ENCODE measurements around the gene MCM8.
"Not testable (repeated sequence)": the region's sequence is repeated elsewhere in the genome, so short reads cannot be mapped to it uniquely, and the experiment has no call there.

Gene MCM8

DNA sequence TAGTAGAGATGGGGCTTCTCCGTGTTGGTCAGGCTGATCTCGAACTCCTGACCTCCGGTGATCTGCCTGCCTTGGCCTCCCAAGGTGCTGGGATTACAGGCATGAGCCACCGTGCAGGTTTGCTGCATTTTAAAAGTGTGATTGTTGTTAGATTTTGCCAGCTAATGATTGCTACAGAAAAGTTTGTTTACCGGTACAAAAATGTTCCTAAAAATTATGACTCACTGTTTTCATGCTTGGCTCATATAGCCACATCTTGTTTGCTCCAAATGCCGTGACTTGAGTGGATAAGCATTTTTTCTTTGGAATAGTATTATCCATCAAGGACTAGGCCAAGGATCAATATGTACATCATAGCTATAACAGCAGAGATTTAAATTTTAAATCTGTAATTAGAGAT is 79.1 kb downstream of the MCM8 start:
- H3K79me2 ChIP-seq (ENCODE audit: insufficient read depth, low read length), result peaks cover 34% of the 10 kb centered on the region
- H3K4me3 ChIP-seq (ENCODE audit: low read depth in 1 of 2, low read length in 2 of 2), result no peak overlapping the region
- H4K20me1 ChIP-seq (ENCODE audit: insufficient read depth, low read length), result peaks cover 9% of the 10 kb centered on the region; the same call in 1 of the 2 replicates
- H3K36me3 ChIP-seq (ENCODE audit: insufficient read depth, low read length), result peaks cover 72% of the 10 kb centered on the region
- no peaks in the 10 kb centered on the region for H3K4me1 ChIP-seq (ENCODE audit: insufficient read depth, low read length)
- H3K27me3 ChIP-seq (ENCODE audit: insufficient read depth, low read length, poor library complexity), result no peaks in the 10 kb centered on the region
- H2AFZ ChIP-seq (ENCODE audit: low read depth, low read length), result no peak overlapping the region
- ATAC-seq (ENCODE audit: insufficient read depth, low read depth), result no peak
- H3K4me2 ChIP-seq (ENCODE audit: insufficient read depth, low read length), result no peak overlapping the region
- no peak overlapping the region for H3K27ac ChIP-seq (ENCODE audit: low read length)
- no peak for DNase-seq
- H3K9me3 ChIP-seq (ENCODE audit: insufficient read depth, low read length, severe bottlenecking), result peaks cover 8% of the 10 kb centered on the region
- H3K9ac ChIP-seq (ENCODE audit: low read depth, low read length), result no peak overlapping the region
- TF ChIP-seq, protein P1, sequence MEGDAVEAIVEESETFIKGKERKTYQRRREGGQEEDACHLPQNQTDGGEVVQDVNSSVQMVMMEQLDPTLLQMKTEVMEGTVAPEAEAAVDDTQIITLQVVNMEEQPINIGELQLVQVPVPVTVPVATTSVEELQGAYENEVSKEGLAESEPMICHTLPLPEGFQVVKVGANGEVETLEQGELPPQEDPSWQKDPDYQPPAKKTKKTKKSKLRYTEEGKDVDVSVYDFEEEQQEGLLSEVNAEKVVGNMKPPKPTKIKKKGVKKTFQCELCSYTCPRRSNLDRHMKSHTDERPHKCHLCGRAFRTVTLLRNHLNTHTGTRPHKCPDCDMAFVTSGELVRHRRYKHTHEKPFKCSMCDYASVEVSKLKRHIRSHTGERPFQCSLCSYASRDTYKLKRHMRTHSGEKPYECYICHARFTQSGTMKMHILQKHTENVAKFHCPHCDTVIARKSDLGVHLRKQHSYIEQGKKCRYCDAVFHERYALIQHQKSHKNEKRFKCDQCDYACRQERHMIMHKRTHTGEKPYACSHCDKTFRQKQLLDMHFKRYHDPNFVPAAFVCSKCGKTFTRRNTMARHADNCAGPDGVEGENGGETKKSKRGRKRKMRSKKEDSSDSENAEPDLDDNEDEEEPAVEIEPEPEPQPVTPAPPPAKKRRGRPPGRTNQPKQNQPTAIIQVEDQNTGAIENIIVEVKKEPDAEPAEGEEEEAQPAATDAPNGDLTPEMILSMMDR (IDR thresholded peaks at IDR 0.05; ENCODE audit: borderline replicate concordance, extremely low read depth, low read length, poor library complexity, severe bottlenecking), result no peak
- no peak for TF ChIP-seq EZH2 (IDR thresholded peaks at IDR 0.05; ENCODE audit: borderline replicate concordance, low read depth, low read length, severe bottlenecking)

DNA sequence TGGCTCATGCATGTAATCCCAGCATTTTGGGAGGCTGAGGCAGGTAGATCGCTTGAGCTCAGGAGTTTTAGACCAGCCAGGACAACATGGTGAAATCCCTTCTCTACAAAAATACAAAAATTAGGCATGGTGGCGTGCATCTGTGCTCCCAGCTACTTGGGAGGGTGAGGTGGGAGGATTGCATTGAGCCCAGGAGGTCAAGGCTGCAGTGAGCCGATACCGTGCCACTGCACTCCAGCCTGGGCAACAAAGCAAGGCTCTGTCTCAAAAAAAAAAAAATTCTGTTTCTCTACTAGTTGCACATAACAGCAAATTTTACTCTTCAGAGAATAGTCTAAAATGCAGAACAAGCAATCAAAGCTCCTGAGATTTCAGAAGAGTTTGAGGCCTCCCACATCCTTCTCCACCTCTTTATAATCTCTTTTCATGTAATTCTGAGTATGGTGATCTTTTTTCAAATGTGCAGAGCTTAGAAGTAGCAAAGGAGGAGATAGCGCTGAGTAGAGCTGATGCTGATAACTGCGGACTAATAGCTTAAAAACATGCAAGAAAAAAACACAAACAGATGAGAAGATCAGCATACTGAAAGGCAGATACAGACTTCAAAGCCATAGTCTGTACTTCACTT is 80.1 kb downstream of the MCM8 start:
- no peaks in the 10 kb centered on the region for H3K4me1 ChIP-seq (ENCODE audit: insufficient read depth, low read length)
- no peak for ATAC-seq (ENCODE audit: insufficient read depth, low read depth)
- H3K9me3 ChIP-seq (ENCODE audit: insufficient read depth, low read length, severe bottlenecking), result no peaks in the 10 kb centered on the region
- H3K4me3 ChIP-seq (ENCODE audit: low read depth in 1 of 2, low read length in 2 of 2), result no peak overlapping the region
- no peaks in the 10 kb centered on the region for H3K27me3 ChIP-seq (ENCODE audit: insufficient read depth, low read length, poor library complexity)
- TF ChIP-seq, protein P1 (IDR thresholded peaks at IDR 0.05; ENCODE audit: borderline replicate concordance, extremely low read depth, low read length, poor library complexity, severe bottlenecking), result no peak
- no peak for TF ChIP-seq EZH2 (IDR thresholded peaks at IDR 0.05; ENCODE audit: borderline replicate concordance, low read depth, low read length, severe bottlenecking)
- peaks cover 9% of the 10 kb centered on the region; the same call in 1 of the 2 replicates for H4K20me1 ChIP-seq (ENCODE audit: insufficient read depth, low read length)
- H3K79me2 ChIP-seq (ENCODE audit: insufficient read depth, low read length), result peaks cover 30% of the 10 kb centered on the region
- H3K4me2 ChIP-seq (ENCODE audit: insufficient read depth, low read length), result no peak overlapping the region
- H3K36me3 ChIP-seq (ENCODE audit: insufficient read depth, low read length), result peaks cover 72% of the 10 kb centered on the region
- no peak for DNase-seq
- H2AFZ ChIP-seq (ENCODE audit: low read depth, low read length), result no peak overlapping the region
- no peak overlapping the region for H3K27ac ChIP-seq (ENCODE audit: low read length)
- no peak overlapping the region for H3K9ac ChIP-seq (ENCODE audit: low read depth, low read length)

GRCh38 chr20:6032907-6033306 is 82.5 kb downstream of the MCM8 start:
- H3K4me2 ChIP-seq (ENCODE audit: insufficient read depth, low read length); H2AFZ ChIP-seq (ENCODE audit: low read depth, low read length); H3K27ac ChIP-seq (ENCODE audit: low read length); H3K9ac ChIP-seq (ENCODE audit: low read depth, low read length); H3K4me3 ChIP-seq (ENCODE audit: low read depth in 1 of 2, low read length in 2 of 2); ATAC-seq (ENCODE audit: insufficient read depth, low read depth); H3K9me3 ChIP-seq (ENCODE audit: insufficient read depth, low read length, severe bottlenecking); DNase-seq; H4K20me1 ChIP-seq (ENCODE audit: insufficient read depth, low read length); H3K4me1 ChIP-seq (ENCODE audit: insufficient read depth, low read length); H3K27me3 ChIP-seq (ENCODE audit: insufficient read depth, low read length, poor library complexity): not testable (repeated sequence)
- Histone ChIP-seq H3K36me3 (ENCODE audit: insufficient read depth, low read length) (peaks cover 81% of the 10 kb centered on the region), H3K79me2 (ENCODE audit: insufficient read depth, low read length) (peaks cover 18% of the 10 kb centered on the region)

DNA sequence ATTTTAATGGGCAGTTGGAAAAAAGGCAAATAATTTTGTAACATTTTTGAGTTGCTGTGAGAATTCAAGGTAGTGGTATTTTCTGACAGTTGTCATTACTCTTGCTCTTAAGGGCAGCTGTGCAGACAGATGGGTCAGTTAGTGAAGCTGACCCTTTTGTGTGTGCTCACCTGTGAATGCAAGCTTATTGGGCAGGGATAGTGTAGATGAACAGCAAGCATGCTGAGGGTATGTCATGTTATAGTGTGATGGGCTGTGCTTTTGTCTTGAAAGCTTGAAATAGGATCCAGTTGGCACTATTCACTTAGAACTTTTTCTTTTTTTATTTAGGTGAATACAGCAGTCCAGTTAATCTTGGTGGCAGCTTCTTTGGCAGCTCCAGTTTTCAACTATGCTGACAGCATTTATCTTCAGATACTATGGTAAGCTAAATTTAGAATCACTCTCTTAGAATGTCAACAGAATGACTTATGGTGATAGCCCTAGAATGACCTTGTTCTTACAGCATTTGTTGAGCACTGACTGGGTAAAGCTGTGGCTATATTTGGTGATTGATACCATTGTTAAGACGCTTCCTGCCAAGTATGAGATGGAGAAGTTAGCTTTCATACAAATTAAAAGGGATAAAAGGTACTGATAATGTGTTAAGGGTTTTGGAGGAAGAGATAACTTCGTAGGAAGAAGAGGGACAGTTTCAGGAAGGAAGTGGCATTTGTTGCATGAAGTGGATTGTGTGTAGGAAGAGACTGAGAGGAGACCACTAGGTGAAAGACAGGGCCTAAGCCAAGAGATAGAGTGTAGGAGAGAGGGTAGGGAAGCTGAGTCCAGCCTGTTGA is 83.9 kb downstream of the MCM8 start:
- Histone ChIP-seq H4K20me1 (ENCODE audit: insufficient read depth, low read length) (peaks cover 2% of the 10 kb centered on the region; the same call in 1 of the 2 replicates), H3K27me3 (ENCODE audit: insufficient read depth, low read length, poor library complexity) (no peaks in the 10 kb centered on the region), H3K36me3 (ENCODE audit: insufficient read depth, low read length) (peaks cover 84% of the 10 kb centered on the region), H3K27ac (ENCODE audit: low read length) (no peak overlapping the region), H3K4me3 (ENCODE audit: low read depth in 1 of 2, low read length in 2 of 2) (no peak overlapping the region), H3K79me2 (ENCODE audit: insufficient read depth, low read length) (peaks cover 9% of the 10 kb centered on the region; the same call in 1 of the 2 replicates), H3K4me2 (ENCODE audit: insufficient read depth, low read length) (no peak overlapping the region), H3K4me1 (ENCODE audit: insufficient read depth, low read length) (no peaks in the 10 kb centered on the region), H2AFZ (ENCODE audit: low read depth, low read length) (no peak overlapping the region), H3K9ac (ENCODE audit: low read depth, low read length) (no peak overlapping the region), H3K9me3 (ENCODE audit: insufficient read depth, low read length, severe bottlenecking) (no peaks in the 10 kb centered on the region)
- no peak for ATAC-seq (ENCODE audit: insufficient read depth, low read depth)
- TF ChIP-seq, protein P1 (IDR thresholded peaks at IDR 0.05; ENCODE audit: borderline replicate concordance, extremely low read depth, low read length, poor library complexity, severe bottlenecking), result no peak
- TF ChIP-seq EZH2 (IDR thresholded peaks at IDR 0.05; ENCODE audit: borderline replicate concordance, low read depth, low read length, severe bottlenecking), result no peak
- no peak for DNase-seq
